ENCODE measurements around the gene TFF3.

DNA sequence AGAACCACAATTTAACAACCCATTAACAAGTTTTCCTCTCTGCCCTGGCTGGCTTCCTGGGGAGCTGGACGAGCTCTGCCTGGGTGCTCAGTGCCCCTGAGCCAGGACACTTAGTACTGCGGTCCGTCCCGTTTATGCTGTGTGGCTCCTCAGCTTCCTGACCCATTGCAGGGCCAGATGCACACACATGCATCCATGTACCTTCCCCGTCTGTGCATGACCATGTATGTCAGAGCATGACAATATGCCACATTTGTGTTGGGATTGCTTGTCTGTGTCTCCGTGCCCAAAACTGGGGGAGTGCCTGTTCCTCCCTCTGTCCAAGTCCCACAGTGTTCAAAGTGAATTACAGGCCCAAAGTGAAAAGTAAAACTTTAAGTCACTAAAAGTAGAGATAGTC is 9.7 kb upstream of the TFF3 start:
- TF ChIP-seq, protein P1, sequence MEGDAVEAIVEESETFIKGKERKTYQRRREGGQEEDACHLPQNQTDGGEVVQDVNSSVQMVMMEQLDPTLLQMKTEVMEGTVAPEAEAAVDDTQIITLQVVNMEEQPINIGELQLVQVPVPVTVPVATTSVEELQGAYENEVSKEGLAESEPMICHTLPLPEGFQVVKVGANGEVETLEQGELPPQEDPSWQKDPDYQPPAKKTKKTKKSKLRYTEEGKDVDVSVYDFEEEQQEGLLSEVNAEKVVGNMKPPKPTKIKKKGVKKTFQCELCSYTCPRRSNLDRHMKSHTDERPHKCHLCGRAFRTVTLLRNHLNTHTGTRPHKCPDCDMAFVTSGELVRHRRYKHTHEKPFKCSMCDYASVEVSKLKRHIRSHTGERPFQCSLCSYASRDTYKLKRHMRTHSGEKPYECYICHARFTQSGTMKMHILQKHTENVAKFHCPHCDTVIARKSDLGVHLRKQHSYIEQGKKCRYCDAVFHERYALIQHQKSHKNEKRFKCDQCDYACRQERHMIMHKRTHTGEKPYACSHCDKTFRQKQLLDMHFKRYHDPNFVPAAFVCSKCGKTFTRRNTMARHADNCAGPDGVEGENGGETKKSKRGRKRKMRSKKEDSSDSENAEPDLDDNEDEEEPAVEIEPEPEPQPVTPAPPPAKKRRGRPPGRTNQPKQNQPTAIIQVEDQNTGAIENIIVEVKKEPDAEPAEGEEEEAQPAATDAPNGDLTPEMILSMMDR (IDR thresholded peaks at IDR 0.05 in 4 of 5, conservative IDR thresholded peaks at IDR 0.05 in 1 of 5), result no peak
- TF ChIP-seq POLR2A (IDR thresholded peaks at IDR 0.05), result no peak
